GM19025 (cell line): Measurements from ENCODE around the gene PPM1L.
"Not testable (repeated sequence)": the region's sequence is repeated elsewhere in the genome, so short reads cannot be mapped to it uniquely, and the experiment has no call there.

Source experiments
- ATAC-seq: cut with Tn5 transposase; IDR thresholded peaks from one replicate; pipeline ENCODE4 v1.9.1; 2021; ENCODE audit warnings: mild to moderate bottlenecking, low read depth, moderate library complexity; ENCODE audit not compliant: unreplicated experiment

Gene PPM1L

DNA sequence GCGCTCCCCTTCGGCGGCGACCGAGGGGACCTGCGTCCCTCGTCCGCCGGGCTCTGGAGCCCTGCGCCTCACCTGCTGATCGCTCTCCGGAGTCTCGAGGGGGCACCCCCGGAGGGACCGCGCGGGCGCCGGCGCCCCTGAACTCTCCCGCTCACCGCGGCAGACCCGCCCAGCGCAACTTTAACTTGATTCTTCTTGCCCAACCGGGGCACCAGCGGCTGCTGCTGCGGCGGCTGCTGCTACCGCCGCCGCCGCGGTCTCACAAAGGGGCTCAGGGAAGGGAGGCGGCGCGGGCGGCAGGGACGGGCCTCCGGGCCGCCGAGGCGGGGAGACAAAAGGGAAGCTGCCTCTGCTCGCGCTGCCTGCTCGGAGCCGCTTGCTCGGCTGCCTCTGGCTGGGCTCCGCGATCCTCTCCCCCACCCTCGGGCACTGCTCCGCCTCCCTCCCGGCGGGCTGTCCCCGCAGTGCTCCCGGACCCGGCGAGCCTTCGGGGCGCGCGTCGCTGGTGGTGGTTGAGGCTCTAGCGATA is at the start of gene PPM1L:
TSS of gene PPM1L (plus strand) at position 456 of the 529 bp plus-strand sequence.
- peak; percentile 41 for ATAC-seq

DNA sequence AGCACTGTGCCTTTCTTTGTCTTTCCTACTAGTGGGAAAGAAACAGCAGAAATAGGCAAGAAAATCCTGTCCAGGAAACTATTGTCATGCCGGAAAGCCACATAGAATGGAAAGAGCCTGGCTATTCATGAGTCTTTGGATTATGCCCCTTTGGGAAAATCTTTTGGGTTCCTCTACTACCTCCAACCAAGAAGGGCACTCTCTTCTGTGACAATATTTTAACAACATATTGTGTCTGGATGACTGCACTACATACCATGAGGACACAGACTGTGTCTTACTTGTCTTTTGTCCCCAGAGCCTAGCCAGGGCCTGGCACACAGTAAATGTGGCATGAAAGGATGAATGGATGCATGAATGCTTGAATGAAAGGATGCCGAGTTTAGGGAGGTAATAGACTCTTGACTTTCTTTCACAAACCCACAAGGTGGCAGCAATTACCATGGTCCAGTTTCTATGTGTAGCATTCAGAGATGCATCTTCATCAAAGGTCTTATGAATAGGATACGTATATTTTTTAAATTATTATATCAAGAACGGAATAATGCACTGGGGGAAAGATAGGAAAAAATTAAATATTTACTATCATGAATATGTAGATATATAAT is 48.7 kb upstream of the PPM1L start:
- no peak for ATAC-seq

DNA sequence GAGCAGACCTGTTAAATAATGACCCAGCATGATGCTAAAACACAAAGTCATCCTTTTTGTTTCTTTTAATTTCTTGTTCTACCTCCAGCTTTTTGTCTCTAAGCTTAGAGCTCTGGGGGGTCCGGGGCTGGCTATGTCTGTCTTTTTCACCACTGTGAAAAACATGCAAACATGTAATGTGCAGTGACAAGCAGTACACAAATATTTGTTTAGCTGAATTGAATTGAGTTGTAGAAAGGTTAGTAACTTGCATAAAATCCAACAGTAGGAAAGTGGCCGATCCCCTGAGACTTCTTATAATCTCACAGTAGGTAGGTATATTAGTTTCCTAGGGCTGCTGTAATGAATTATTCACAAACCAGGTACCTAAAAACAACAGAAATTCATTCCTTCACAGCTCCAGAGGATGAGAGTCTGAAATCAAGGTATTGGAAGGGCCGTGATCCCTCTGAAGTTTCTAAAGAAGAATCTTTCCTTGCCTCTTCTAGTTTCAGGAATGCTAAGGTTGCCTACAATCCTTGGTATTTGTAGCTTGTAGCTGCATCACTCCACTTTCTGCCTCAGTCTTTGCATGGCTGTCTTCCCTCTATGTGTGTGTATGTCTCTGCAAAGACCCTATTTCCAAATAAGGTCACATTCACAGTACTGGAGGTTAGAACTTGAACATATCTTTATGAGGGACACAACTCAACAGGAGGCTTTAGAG is 46.4 kb upstream of the PPM1L start:
- no peak for ATAC-seq

DNA sequence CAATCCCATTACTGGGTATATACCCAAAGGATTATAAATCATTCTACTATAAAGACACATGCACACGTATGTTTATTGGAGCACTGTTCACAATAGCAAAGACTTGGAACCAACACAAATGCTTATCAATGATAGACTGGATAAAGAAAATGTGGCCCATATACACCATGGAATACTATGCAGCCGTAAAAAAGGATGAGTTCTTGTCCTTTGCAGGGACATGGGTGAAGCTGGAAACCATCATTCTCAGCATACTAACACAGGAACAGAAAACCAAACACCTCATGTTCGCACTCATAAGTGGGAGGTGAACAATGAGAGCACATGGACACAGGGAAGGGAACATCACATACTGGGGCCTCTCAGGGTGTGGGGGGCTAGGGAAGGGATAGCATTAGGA is 42.9 kb upstream of the PPM1L start:
- not testable (repeated sequence) for ATAC-seq

DNA sequence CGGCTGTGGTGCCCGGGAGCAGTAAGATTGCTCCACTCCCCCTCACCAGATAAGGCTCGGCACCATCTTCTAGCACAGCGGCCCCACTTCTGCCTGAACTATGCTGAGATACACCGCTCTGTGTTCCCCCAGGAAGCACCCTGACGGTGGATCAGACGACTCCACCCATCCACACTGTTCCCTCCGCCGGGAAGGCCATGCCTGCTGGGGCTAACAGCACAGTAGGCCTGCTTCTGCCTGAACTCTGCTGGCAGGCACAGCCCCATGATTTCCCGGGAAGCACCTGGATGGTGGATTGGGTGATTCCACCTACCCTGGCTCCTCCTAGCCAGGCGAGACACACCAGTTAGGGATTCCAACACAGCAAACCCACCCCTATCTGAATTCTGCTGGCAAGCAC is 36.3 kb upstream of the PPM1L start:
- ATAC-seq, result no peak

DNA sequence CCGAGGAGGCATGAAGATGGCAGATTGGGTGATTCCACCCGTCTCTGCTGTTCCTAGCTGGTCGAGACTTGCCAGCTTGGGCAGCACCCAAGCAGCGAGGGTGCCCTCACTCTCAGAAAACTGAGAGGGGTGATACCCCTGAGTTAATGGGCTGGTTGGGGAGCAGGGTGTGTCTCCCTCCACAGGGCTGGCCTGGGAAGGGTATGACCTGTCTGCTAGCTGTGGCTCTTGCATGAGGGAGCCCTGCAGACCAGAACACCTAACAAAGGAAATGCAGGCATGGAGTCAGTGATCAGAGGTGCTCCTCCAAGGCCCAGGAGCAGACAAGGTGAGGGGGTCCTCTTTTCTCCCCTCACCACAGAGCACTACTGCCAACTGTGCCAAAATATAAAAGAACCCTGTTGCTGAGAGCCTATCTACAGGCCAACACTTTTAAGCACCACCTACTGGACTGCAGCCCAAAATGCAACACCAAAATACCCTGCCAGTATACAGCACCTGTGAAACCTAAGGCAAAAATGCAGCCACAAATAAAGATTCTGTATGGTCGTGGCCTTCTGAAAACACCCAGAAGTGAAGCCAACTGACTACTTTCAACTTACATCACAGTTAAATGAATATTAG is 35.8 kb upstream of the PPM1L start:
- ATAC-seq, result peak; percentile 61

DNA sequence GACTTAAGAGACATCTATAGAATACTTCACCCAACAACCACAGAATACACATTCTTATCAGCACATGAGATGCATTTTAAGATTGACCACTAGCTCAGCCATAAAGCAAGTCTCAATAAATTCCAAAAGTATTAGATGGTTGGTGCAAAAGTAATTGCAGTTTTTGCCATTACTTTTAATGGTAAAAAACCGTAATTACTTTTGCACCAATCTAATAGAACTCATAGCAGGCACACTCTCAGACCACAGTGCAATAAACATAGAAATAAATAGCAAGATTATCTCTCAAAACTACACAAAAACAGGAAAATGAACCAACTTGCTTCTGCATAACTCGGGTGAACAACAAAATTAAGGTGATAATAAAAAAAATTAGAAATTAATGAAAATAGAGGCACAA is 33.7 kb upstream of the PPM1L start:
- no peak for ATAC-seq

DNA sequence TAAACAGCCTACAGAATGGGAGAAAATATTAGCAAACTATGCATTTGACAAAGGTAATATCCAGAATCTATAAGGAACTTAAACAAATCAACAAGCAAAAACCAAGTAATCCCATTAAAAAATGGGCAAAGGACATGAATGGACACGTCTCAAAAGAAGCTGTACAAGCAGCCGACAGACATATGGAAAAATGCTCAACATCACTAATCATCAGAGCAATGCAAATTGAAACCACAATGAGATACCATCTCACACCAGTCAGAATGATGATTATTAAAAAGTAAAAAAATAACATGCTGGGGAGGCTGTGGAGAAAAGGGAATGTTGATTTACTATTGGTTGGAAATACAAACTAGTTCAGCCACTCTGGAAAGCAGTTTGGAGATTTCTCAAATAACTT is 30.7 kb upstream of the PPM1L start:
- no peak for ATAC-seq

DNA sequence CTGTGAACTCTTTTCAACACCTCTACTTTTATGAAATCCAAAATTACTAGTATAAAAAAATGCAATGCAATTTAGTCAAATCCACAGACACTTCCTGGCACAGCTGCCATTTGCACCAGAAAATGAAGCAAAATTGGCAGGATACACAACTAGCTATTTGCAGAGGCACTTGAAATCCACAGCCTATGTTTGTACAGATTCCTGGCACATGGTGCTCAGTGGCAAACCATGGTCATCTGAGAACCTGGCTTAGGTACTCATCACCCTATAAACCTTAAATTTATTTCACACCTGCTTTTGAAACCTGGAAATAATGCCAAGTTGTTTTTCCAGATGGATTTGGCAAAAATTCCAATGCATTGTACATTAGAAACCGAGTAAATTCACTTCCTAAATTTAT is 20.2 kb upstream of the PPM1L start:
- ATAC-seq, result no peak

DNA sequence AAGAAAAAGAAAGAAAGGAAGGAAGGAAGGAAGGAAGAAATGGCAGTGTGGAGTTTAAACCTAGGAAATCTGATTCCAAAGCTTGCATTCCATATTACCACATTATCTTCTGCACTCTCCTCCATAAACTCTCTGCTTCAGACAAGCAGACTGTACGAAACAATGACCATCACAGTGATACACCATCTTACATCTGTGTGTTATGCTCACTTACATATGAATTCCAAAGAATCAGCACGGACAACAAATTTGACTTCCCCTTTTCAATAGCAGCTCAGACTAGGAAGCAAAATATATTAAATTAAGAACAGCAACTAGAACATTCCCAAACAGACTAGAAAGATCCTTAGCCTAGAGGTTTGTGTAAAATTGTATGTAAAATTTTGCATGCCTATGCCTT is 18.0 kb upstream of the PPM1L start:
- no peak for ATAC-seq

DNA sequence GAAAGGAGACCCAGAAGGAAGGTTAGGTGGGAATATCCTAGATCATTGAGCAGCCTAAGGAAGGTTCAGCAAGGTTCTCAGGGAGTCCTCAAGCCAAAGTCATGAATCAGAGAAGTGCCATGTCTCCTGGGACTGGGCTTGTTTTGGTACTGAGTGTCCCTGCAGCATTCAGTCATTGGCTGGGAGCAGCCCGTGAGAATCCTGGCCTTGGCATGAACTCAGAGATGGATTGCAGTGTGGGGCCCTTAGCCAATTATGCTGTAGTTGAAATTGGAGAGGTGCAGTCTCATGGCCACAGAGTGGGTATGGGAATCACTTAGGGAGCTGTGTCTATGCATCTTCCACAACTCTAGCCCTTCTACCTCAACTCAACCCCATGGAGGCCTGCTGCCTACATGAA is 17.0 kb upstream of the PPM1L start:
- ATAC-seq, result no peak

DNA sequence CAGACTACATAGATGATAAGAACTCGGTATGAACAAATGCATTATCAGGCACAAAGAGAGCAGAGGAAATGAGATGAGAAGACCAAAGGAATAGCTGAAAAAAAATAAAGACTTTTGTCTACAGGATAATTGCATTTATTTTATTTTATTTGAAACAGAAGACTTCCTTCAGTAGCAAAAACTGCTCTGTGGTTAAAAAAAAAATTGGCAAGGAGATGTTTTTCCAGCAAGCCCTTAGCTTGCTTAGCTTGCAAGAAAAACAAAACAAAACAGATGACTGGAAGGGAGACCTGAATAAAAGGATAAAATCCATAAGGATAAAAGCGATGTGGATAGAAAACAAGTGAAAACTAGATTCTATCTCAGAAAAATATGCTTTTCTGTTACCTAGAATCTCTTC is 9.1 kb upstream of the PPM1L start:
- ATAC-seq, result no peak

DNA sequence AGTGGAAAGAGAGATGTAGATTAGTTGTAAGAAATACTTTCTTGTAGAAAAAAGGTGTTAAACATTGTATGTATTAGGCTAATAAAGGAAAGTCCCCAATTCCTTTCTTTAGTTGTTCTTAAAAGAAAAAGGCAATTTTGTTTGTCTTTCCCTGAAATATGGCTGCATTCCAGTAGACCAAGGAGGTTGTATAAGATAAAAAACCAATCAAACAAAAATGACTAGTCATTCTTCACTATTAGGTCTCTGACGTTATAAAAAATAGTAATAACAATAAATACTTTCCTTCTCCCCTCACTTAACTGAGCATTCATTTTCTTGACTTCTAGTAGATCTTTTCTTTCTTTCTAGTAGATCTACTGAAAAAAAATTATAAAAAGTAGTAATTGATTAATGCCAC is 8.6 kb upstream of the PPM1L start:
- no peak for ATAC-seq

DNA sequence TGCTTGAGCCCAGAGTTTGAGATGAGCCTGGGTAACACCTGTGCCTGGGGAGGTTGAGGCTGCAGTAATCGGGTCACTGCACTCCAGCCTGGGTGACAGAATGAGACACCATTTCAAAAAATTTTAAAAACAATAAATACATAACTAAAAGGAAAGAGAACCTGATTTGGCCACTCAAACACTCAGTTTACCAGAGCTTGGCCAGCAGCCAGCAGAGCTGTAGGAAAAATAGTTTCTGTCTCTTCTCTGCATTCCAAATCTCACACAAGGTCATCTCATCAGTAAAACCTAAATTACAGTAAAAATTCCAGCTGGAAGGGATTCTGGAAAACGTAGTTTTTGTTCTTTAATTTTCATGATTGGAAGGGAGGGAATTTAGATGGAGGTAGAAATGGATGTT is 7.8 kb upstream of the PPM1L start:
- no peak for ATAC-seq

DNA sequence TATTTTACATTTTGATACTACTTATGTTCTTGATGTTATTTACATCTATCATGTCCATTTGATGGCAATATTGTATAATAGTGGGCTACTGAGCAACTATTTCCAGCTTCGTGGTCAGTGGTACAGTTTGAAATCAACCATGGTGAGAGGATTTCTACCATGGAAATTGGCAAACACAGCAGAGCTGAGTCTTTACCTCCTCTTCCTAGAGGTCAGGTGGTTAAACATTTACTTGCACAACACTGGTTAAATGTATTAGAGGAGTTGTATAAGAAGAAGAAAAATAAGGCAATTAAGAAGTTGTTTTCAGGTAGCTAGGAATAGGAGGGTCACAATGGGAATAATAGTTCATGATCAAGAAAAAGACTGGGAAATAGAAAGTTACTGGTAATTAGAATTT is 7.2 kb upstream of the PPM1L start:
- ATAC-seq, result no peak

DNA sequence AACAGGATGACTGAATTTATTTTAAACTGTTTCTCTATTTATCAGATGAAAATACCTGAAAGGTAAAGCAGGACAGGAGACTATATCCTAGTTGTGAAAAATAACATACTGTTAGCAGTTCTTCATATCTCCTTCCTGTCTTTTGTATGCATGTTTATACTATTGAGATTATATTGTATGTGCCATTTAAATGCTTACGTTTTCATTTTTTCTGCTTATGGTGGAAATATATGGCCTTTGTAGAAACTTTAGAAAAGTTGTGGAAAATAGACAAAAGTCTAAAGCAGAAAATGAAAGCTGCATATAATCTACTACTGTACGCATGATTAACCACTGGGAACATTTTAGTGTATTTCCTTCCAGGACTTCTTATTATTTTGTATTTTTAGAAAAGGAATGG is 2.1 kb upstream of the PPM1L start:
- no peak for ATAC-seq

DNA sequence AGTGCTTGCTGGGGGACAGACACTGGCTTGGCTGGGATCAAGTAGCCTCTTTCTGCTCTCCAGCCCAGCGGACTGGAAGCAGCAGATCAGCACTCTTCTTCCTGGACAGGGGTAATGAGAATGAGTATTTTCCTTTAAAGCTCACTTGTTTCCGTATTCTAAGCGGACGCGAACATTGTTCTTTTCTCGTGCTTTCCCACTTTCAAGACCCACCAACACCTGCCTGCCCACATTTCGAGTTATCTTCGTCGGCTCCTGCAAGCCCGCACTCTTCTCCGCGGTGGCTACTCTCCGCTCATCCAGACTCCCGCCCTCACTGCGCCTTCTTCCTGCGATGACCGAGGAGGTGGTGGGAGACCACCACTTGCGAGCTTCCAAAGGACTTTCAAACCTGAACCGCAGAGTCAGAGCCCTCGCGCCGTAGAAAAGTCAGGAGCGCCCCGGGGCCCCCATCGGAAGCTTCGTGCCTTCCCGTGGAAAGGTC is 1.6 kb upstream of the PPM1L start:
- no peak for ATAC-seq

DNA sequence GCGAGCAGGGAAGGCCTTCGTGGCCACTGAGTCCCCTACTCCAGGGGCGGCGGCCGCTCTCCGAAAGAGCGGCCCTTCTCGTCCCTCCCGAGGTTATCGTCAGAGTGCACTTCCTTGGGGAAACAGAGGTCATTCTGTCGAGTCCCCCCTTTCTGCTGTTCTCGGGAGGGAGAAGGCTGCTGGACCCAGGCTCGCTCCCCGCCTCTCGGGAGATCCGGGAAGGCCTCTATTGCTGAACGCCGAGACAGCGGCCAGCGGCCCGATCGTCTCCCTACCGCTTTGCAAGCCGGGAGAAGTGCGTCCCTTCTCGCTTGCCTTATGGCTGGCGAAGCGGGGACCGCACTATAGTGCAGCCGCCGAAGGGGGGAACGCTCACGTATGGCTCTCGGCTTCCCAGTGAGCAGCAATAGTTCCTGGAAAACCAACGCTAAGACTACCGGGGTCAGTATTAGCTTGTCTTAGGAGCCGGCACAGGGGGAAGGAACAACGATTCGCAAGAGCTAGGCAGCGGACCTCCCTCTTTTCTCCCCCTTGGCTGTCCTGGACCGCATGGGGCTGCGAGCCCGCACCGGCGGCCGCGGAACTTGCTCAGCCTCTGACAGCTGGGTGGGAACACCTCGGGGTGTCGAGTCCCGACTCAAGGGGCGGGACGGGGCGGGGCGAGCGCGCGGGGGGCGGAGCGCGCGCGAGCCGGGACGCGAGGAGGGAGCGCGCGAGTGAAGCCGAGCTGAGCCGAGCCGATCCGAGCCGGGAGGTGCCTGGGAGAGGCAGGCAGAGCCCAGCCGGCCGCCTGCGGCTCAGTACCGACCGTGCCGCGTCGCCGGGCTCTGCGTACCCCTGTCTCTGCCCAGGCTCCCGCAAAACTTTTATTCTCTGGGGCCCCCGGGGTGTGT is 930 bp upstream of the PPM1L start:
- ATAC-seq, result peak; percentile 88

DNA sequence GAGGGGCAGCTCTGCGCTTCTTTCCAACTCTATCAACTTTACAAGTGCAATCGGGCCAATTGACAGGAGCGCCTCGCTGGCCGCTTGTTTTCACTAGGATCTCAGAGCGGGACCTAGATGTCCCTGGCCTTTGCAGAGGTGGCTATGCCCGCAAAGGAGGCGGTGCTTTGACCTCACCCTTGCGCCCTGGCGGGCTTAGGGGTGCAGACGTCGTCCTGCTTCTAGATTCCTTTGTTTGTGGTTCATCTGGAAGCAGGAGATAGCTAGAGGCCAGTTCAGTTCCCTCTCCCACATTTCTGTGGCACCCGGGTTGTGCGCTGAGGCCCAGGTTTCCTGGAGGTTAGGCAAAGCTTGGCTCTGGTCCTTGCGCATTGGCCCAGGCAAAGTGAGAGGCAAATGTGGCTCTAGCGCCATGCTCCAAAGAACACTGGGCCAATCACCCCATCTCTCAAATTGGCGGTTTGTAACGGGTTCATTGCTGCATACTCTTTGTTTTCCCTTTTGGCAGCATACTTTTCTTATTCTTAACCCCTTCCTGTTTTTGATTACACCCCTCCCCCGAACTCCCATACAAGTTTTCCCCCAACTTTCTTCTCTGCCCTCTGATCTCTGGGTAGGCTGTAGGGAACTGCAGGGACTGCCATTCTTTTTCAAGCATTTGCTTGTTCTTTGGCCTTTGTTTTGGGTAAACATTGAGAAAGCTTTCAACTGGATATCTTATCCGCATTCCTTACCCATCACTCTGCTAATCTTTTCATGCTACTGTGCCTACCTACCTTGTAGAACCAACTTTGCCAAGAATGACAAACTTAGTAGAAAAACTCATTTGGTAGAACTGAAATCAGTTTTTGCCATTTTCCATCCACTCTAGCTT is 1.4 kb downstream of the PPM1L start:
- no peak for ATAC-seq
